CD4-positive, alpha-beta T cell treated with Interleukin-6 for 4 hours (primary cell): Measurements from ENCODE around the gene HSPA4L.

Experiments used
- DNase-seq: peaks from one replicate; pipeline ENCODE4 v3.0.0-alpha.2; 2020; ENCODE audit warnings: mixed read lengths

Gene HSPA4L

GRCh38 chr4:127783955-127784770 lies 2.0 kb downstream of the HSPA4L start:
- DNase-seq, result no peak

GRCh38 chr4:127788517-127788916 lies 6.4 kb downstream of the HSPA4L start:
- no peak for DNase-seq

- DNase-seq, result no peak
Measured at GRCh38 chr4:127791391-127791790, 9.3 kb downstream of the HSPA4L start.

GRCh38 chr4:127793528-127793927 lies 11.4 kb downstream of the HSPA4L start:
- no peak for DNase-seq

GRCh38 chr4:127799711-127800110 lies 17.6 kb downstream of the HSPA4L start:
- DNase-seq, result no peak

- no peak for DNase-seq
Measured at GRCh38 chr4:127809173-127809800, 27.2 kb downstream of the HSPA4L start.

GRCh38 chr4:127810551-127810950 lies 28.4 kb downstream of the HSPA4L start:
- no peak for DNase-seq

GRCh38 chr4:127822430-127822829 lies 40.3 kb downstream of the HSPA4L start:
- no peak for DNase-seq

- no peak for DNase-seq
Measured at GRCh38 chr4:127828121-127828520, 46.0 kb downstream of the HSPA4L start.

GRCh38 chr4:127829014-127829413 lies 46.9 kb downstream of the HSPA4L start:
- no peak for DNase-seq

GRCh38 chr4:127832585-127832984 lies 50.5 kb downstream of the HSPA4L start:
- DNase-seq, result no peak

GRCh38 chr4:127843704-127844600 lies 61.8 kb downstream of the HSPA4L start:
- no peak for DNase-seq

- DNase-seq, result no peak
Measured at GRCh38 chr4:127844601-127845116, 62.5 kb downstream of the HSPA4L start.

GRCh38 chr4:127846061-127846460 lies 63.9 kb downstream of the HSPA4L start:
- no peak for DNase-seq

GRCh38 chr4:127846765-127847164 lies 64.6 kb downstream of the HSPA4L start:
- no peak for DNase-seq

GRCh38 chr4:127849505-127850234 lies 67.5 kb downstream of the HSPA4L start:
- DNase-seq, result no peak

GRCh38 chr4:127852661-127853060 lies 70.5 kb downstream of the HSPA4L start:
- DNase-seq, result no peak

GRCh38 chr4:127856196-127856812 lies 74.2 kb downstream of the HSPA4L start:
- no peak for DNase-seq

GRCh38 chr4:127856813-127857447 lies 74.8 kb downstream of the HSPA4L start:
- no peak for DNase-seq

GRCh38 chr4:127857641-127858040 lies 75.5 kb downstream of the HSPA4L start:
- no peak for DNase-seq

- no peak for DNase-seq
Measured at GRCh38 chr4:127868196-127868595, 86.1 kb downstream of the HSPA4L start.
